GM20431 (cell line): Measurements from ENCODE around the gene BSND.

ENCODE experiments used
- in situ Hi-C: fragments of 300-500 bp; cut with MseI, MboI; formaldehyde crosslinking; loops from one replicate; pipeline ENCODE4 v1.15.0; 2020; ENCODE audit warnings: low sequenced_read_pairs; ENCODE audit not compliant: unreplicated experiment

BSND gene

GRCh38 chr1:55040933-55041494 is 42.3 kb downstream of the BSND start:
- in situ Hi-C loops: no loop called here

- in situ Hi-C loops: no loop called here
Observed at GRCh38 chr1:55041613-55042012, 42.9 kb downstream of the BSND start.

GRCh38 chr1:55043011-55043410 is 44.3 kb downstream of the BSND start:
- in situ Hi-C loops: no loop called here

GRCh38 chr1:55043726-55044125 is 45.0 kb downstream of the BSND start:
- in situ Hi-C loops: no loop called here

- in situ Hi-C loops: no loop called here
Observed at GRCh38 chr1:55044617-55045397, 46.1 kb downstream of the BSND start.

GRCh38 chr1:55045430-55045829 is 46.7 kb downstream of the BSND start:
- in situ Hi-C loops: no loop called here

- in situ Hi-C loops: no loop called here
Observed at GRCh38 chr1:55046871-55047270, 48.1 kb downstream of the BSND start.

- in situ Hi-C loops: no loop called here
Observed at GRCh38 chr1:55047611-55048010, 48.9 kb downstream of the BSND start.

- in situ Hi-C loops: no loop called here
Observed at GRCh38 chr1:55048453-55049270, 49.9 kb downstream of the BSND start.

GRCh38 chr1:55049271-55049913 is 50.7 kb downstream of the BSND start:
- in situ Hi-C loops: no loop called here

- in situ Hi-C loops: no loop called here
Observed at GRCh38 chr1:55049914-55050278, 51.2 kb downstream of the BSND start.

- in situ Hi-C loops: no loop called here
Observed at GRCh38 chr1:55050283-55050682, 51.5 kb downstream of the BSND start.

- in situ Hi-C loops: no loop called here
Observed at GRCh38 chr1:55051169-55051568, 52.4 kb downstream of the BSND start.

- in situ Hi-C loops: no loop called here
Observed at GRCh38 chr1:55051621-55052020, 52.9 kb downstream of the BSND start.

GRCh38 chr1:55052221-55053142 is 53.7 kb downstream of the BSND start:
- in situ Hi-C loops: no loop called here

- in situ Hi-C loops: no loop called here
Observed at GRCh38 chr1:55053265-55053954, 54.7 kb downstream of the BSND start.

- in situ Hi-C loops: no loop called here
Observed at GRCh38 chr1:55054396-55054795, 55.7 kb downstream of the BSND start.

- in situ Hi-C loops: no loop called here
Observed at GRCh38 chr1:55055084-55055882, 56.5 kb downstream of the BSND start.
